ENCODE results near the gene UBN2.

DNA sequence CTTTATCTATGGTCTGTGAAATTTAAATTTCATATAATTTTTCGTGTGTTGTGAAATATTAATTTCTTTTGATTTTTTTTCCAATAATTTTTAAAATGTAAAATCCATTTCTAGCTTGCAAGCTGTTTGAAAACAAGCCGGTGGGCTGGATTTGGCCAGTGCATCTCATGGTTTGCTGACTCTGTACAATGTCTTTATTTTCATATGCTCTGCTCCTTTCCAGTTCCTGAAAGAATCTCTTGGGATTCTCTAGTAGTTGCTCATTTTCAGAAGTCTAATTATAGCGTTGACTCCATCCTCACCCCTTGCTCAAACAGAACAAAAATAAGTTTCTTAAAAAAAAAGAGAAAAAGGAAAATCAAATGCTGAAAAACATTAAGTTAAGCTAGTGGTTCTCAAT lies 21.4 kb downstream of the UBN2 start:
- TF ChIP-seq POLR2AphosphoS5 (IDR thresholded peaks at IDR 0.05; ENCODE audit: borderline replicate concordance, low read depth, low read length) (no peak), EZH2 (IDR thresholded peaks at IDR 0.05) (no peak), FOXP2 (optimal IDR thresholded peaks at IDR 0.05; ENCODE audit: control extremely low read depth, extremely low read length, insufficient read depth) (no peak)

Measured in SK-N-MC (cell line).